NT2/D1 (cell line): ENCODE measurements around the gene BOLA2B.
A peak's percentile ranks its signal among the peaks of the same experiment; 100 is the strongest.
"Not testable (repeated sequence)": the region's sequence is repeated elsewhere in the genome, so short reads cannot be mapped to it uniquely, and the experiment has no call there.

Experiments
- DNase-seq: peaks from one replicate; pipeline ENCODE4 v3.0.0-alpha.2; 2011; ENCODE audit warnings: low read depth, low spot score
- H3K27me3 ChIP-seq: 2 replicates; pipeline ENCODE4 v1.6.0; 2011; ENCODE audit warnings: mild to moderate bottlenecking; ENCODE audit not compliant: insufficient read length, insufficient read depth
- H3K36me3 ChIP-seq: 2 replicates; pipeline ENCODE4 v1.6.1; 2011; ENCODE audit warnings: mild to moderate bottlenecking, low read length, mixed read lengths; ENCODE audit not compliant: insufficient read depth, insufficient read length
- H3K4me1 ChIP-seq: 2 replicates; pipeline ENCODE4 v1.5.1; 2011; ENCODE audit not compliant: insufficient read depth, insufficient read length
- H3K4me3 ChIP-seq: 2 replicates; pipeline ENCODE4 v1.5.1; 2011; ENCODE audit warnings: low read depth; ENCODE audit not compliant: insufficient read length
- H3K9ac ChIP-seq: 2 replicates; pipeline ENCODE4 v1.6.0; 2011; ENCODE audit warnings: low read depth; ENCODE audit not compliant: insufficient read length
- H3K9me3 ChIP-seq: 2 replicates; pipeline ENCODE4 v1.5.1; 2011; ENCODE audit warnings: mild to moderate bottlenecking, low read length; ENCODE audit not compliant: insufficient read depth

The BOLA2B gene

GRCh38 chr16:30193615-30194014 lies at the start of gene BOLA2B, which contains the start of gene SLX1A:
Gene BOLA2B, minus strand, starts transcription at chr16:30193666. Its CDS starts 71 bp downstream, at chr16:30193595.
Gene SLX1A, plus strand, starts transcription at chr16:30193875. Its CDS starts 210 bp downstream, at chr16:30194085.
- not testable (repeated sequence) for H3K27me3 ChIP-seq, H3K4me1 ChIP-seq, DNase-seq, H3K36me3 ChIP-seq, H3K9me3 ChIP-seq
- Histone ChIP-seq H3K9ac (peak within 1 kb of the TSS; percentile 79), H3K4me3 (peak within 1 kb of the TSS; percentile 47)

- H3K9ac ChIP-seq, H3K9me3 ChIP-seq, DNase-seq, H3K4me3 ChIP-seq, H3K36me3 ChIP-seq, H3K27me3 ChIP-seq, H3K4me1 ChIP-seq: not testable (repeated sequence)
Observed at GRCh38 chr16:30217082-30217481, 23.6 kb upstream of the BOLA2B start.

GRCh38 chr16:30211414-30211813 lies 17.9 kb upstream of the BOLA2B start:
- H3K9ac ChIP-seq, H3K9me3 ChIP-seq, H3K4me1 ChIP-seq, H3K4me3 ChIP-seq, H3K27me3 ChIP-seq, H3K36me3 ChIP-seq, DNase-seq: not testable (repeated sequence)

GRCh38 chr16:30209032-30209431 lies 15.6 kb upstream of the BOLA2B start:
- not testable (repeated sequence) for H3K9ac ChIP-seq, H3K27me3 ChIP-seq, H3K36me3 ChIP-seq, DNase-seq, H3K4me3 ChIP-seq, H3K9me3 ChIP-seq, H3K4me1 ChIP-seq

DNA sequence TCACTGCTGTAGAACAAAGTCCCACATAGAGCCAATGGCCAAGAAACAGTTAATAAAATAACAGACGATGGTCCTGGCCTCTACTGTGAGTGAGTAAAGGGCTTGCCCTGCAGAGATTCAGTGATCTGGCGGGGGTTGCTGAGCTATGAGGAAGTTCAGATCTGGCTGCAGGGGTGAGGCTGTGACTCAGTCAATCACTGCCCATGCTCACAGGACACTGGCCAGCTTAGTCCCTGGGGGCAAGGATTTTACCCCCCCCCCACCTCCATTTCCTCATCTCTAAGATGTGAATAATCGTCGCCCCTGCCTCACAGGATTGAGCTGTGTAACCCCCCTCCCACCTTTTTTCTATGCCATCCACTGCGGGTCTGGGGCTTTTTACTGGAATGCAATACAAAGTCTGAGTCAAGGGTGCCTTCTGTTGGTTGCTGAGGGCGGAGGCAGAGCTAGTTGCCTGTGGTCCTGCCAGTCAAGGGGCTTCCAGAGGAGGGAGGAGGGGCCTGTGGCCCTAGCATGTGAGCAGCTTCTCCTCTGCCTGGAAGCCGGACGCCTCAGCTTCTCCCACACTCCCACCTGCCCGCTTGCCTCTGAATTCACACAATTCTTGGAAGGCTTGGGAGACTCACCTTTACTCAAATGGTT lies 13.7 kb upstream of the BOLA2B start:
- DNase-seq, H3K36me3 ChIP-seq, H3K9ac ChIP-seq, H3K4me3 ChIP-seq, H3K9me3 ChIP-seq, H3K27me3 ChIP-seq, H3K4me1 ChIP-seq: not testable (repeated sequence)

- H3K27me3 ChIP-seq, H3K4me3 ChIP-seq, H3K4me1 ChIP-seq, H3K9me3 ChIP-seq, H3K9ac ChIP-seq, DNase-seq, H3K36me3 ChIP-seq: not testable (repeated sequence)
Observed at GRCh38 chr16:30206252-30206651, 12.8 kb upstream of the BOLA2B start.

DNA sequence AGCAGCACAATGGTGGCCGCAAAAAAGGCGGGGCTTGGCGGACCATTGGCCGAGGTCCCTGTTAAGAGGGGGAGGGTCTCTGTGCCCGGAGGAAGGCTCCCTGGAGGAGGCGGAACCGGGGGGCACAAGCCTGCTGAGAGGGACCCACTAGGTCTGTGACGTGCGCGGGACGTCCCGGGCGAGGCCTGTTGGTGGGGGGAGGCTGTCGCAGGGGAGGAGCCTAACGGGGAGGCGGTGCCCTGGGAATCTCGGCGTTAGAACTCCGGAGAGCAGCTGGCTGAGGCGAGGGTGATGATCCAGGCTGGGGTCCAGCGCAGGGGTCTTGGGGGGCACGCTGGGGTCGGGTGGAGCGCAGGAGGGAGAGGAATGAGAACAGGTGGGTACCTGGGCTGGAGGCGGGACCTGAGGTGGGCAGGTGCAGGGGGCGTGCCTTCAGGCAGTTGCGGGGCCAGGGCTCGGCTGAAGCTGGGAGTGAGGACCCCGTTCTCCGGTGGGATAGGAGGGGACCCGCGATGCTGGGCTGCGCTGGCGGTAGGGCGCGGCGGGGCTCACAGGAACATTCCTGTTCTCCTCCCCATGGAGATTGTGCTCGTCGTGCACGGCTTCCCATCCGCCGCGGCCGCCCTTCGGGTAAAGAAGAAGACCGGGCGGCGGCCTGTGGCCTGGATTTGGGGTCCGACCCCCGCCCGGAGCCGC lies 12.2 kb upstream of the BOLA2B start:
- H3K9me3 ChIP-seq, H3K4me1 ChIP-seq, H3K4me3 ChIP-seq, H3K9ac ChIP-seq, H3K27me3 ChIP-seq, DNase-seq, H3K36me3 ChIP-seq: not testable (repeated sequence)

GRCh38 chr16:30199608-30200343 lies 6.3 kb upstream of the BOLA2B start:
- H3K9ac ChIP-seq, H3K27me3 ChIP-seq, H3K9me3 ChIP-seq, DNase-seq, H3K4me1 ChIP-seq, H3K36me3 ChIP-seq, H3K4me3 ChIP-seq: not testable (repeated sequence)

DNA sequence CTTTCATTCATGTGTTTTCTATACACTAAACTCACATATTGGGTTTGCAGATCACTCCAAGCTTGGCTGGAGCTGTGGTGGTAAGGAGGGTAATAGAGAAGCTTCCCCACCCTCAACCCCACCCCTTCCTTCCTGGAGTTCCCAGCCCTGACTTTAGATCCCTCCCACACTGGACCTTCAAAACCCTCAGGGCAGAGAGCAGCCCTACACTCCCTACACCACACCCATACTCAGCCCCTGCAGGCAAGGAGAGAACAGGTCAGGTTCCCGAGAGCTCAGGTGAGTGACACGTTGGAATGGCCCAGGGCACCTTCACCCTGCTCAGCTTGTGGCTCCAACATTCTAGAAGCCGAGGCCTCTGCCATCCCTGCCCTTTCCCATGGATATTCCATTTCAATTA lies 5.6 kb upstream of the BOLA2B start, which contains the start of gene SULT1A3:
SULT1A3 (plus strand) TSS at position 207 of the 400 bp plus-strand sequence. CDS start 1,474 bp downstream, outside the sequence.
- not testable (repeated sequence) for H3K4me1 ChIP-seq, H3K27me3 ChIP-seq, H3K9me3 ChIP-seq, H3K9ac ChIP-seq, H3K4me3 ChIP-seq, H3K36me3 ChIP-seq, DNase-seq

DNA sequence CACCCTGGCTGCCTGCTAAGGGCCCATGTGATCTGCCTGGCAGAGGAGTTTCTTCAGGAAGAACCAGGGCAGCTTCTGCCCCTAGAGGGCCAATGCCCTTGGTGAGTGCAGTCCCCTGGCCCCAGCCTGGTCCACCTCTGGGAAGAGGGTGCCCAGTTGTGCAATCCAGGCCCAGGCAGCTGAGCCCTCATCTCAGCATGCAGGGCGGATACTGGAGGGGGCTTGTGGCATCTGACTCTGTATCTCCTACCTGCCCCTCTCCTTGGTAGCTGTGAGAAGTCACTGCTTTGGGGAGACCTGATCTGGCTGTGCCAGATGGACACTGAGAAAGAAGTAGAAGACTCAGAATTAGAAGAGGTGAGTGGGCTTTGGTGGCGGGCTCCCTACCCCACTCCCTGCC lies 3.5 kb upstream of the BOLA2B start:
- DNase-seq, H3K9me3 ChIP-seq, H3K36me3 ChIP-seq, H3K27me3 ChIP-seq, H3K4me3 ChIP-seq, H3K9ac ChIP-seq, H3K4me1 ChIP-seq: not testable (repeated sequence)

DNA sequence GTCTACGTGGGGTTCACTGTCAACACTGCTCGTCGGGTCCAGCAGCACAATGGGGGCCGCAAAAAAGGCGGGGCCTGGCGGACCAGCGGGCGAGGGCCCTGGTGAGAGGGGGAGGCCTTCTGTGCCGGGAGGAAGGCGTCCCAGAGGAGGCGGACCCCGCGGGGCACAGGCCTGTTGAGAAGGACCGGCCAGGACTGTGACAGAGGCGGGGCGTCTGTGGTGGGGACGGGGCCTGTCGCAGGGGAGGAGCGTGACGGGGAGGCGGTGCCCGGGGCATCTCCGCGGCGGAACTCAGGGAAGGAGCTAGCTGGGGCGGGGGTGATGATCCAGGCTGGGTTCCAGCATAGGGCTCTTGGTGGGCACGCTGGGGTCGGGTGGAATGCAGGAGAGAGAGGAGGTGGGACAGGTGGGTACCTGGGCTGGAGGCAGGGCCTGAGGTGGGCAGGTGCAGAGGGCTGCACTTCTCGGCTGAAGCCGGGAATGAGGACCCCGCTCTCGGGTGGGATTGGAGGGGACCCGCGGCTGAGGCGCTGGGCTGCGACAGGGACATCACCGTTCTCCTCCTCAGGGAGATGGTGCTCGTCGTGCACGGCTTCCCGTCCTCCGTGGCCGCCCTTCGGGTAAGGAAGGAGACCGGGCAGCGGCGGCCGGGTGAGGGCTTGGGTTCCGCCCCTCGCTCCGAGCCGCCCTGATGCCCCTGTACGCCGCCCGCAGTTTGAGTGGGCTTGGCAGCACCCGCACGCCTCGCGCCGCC lies 883 bp upstream of the BOLA2B start:
- H3K9ac ChIP-seq = peak overlapping the region; percentile 79
- H3K36me3 ChIP-seq = not testable (repeated sequence)

More for the DNA sequence above, 883 bp upstream of the BOLA2B start:
- not testable (repeated sequence) for H3K9me3 ChIP-seq, H3K27me3 ChIP-seq, DNase-seq, H3K4me1 ChIP-seq
- peak overlapping the region; percentile 47 for H3K4me3 ChIP-seq
